B cell (primary cell): Measurements from ENCODE around the gene FIBP.

Experiments used
- EZH2 ChIP-seq: IDR thresholded peaks from 2 replicates; pipeline ENCODE4 v1.6.1; 2012; ENCODE audit warnings: borderline replicate concordance, low read depth, mild to moderate bottlenecking, moderate library complexity, low read length; ENCODE audit not compliant: insufficient read depth, poor library complexity, severe bottlenecking
- TF ChIP-seq, protein P1 (sequence below): fragments of 200-600 bp; IDR thresholded peaks from one replicate; pipeline ENCODE4 v1.8.0; 2022; ENCODE audit warnings: antibody characterized with exemption, mild to moderate bottlenecking

DNA sequence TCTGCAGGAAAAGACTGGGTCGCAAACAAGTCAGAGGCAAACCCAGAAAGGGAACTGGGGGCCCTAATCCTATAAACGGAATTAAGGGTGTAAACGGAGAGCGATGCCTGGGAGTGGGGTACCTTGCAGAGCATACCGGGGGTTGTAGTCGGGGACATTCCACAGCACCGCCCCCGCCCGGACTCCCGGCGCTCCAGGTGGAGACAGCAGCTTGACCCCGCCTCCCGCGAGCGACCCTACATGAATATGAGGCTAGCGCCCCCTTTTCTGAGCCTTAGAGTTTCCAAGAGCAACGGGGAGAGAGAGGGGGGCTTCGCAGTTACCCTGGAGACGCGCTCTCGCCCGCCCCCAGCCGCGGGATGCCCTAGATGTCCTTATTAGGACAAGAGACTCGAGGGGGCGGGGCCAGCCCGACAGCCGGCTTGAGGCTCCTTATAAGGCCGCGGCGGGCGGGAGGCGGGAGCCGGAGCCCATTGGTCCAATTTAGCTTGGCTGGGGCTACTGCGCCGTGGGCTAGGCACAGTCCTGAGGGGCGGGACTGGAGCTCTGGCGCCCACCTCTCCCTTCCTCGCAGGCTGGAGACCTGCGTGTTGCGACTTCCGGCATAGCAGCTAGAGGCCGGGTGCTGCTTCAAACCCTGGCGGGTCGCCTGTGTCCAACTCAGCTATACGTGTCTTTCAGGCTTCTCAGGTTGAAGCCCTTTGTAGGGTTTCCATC is 29.0 kb downstream of the FIBP start:
- TF ChIP-seq, protein P1, sequence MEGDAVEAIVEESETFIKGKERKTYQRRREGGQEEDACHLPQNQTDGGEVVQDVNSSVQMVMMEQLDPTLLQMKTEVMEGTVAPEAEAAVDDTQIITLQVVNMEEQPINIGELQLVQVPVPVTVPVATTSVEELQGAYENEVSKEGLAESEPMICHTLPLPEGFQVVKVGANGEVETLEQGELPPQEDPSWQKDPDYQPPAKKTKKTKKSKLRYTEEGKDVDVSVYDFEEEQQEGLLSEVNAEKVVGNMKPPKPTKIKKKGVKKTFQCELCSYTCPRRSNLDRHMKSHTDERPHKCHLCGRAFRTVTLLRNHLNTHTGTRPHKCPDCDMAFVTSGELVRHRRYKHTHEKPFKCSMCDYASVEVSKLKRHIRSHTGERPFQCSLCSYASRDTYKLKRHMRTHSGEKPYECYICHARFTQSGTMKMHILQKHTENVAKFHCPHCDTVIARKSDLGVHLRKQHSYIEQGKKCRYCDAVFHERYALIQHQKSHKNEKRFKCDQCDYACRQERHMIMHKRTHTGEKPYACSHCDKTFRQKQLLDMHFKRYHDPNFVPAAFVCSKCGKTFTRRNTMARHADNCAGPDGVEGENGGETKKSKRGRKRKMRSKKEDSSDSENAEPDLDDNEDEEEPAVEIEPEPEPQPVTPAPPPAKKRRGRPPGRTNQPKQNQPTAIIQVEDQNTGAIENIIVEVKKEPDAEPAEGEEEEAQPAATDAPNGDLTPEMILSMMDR = no peak
- no peak for TF ChIP-seq EZH2
